H9 (cell line): ENCODE data around the gene NRCAM. TPM values are rescaled to one million over a fixed set of nuclear protein-coding genes. Genes with fewer than 3 reads are reported as not detected.

Experiments used
- DNase-seq: peaks from one replicate; pipeline ENCODE4 v3.0.0-alpha.2; 2017
- H2AFZ ChIP-seq: one replicate; pipeline ENCODE4 v1.6.1; 2013; ENCODE audit warnings: mild to moderate bottlenecking, low read length, control low read depth, moderate library complexity
- H2AK5ac ChIP-seq: 2 replicates; pipeline ENCODE4 v1.6.1; 2013; ENCODE audit warnings: low read length, control low read depth, mixed read lengths; ENCODE audit not compliant: insufficient read length
- H2BK120ac ChIP-seq: one replicate; pipeline ENCODE4 v1.6.1; 2013; ENCODE audit warnings: low read depth, mild to moderate bottlenecking, low read length, control low read depth, inconsistent platforms; ENCODE audit not compliant: poor library complexity, severe bottlenecking
- H2BK12ac ChIP-seq: 2 replicates; pipeline ENCODE4 v1.6.1; 2013; ENCODE audit warnings: low read length, control low read depth, mixed read lengths, low read depth; ENCODE audit not compliant: insufficient read length
- H2BK15ac ChIP-seq: 2 replicates; pipeline ENCODE4 v1.6.1; 2013; ENCODE audit warnings: low read depth, low read length, control low read depth
- H2BK20ac ChIP-seq: one replicate; pipeline ENCODE4 v1.6.1; 2013; ENCODE audit warnings: low read depth, mild to moderate bottlenecking, low read length, control low read depth, inconsistent platforms; ENCODE audit not compliant: poor library complexity, severe bottlenecking
- H2BK5ac ChIP-seq: 2 replicates; pipeline ENCODE4 v1.6.1; 2013; ENCODE audit warnings: low read length, control low read depth, mixed read lengths; ENCODE audit not compliant: insufficient read length
- H3K14ac ChIP-seq: 2 replicates; pipeline ENCODE4 v1.6.1; 2013; ENCODE audit warnings: low read length, control low read depth; ENCODE audit not compliant: insufficient read depth
- H3K18ac ChIP-seq: 2 replicates; pipeline ENCODE4 v1.6.1; 2013; ENCODE audit warnings: low read depth, mild to moderate bottlenecking, mixed read lengths, low read length, control low read depth; ENCODE audit not compliant: insufficient read length
- H3K23ac ChIP-seq: 2 replicates; pipeline ENCODE4 v1.6.1; 2013; ENCODE audit warnings: low read length, control low read depth, mixed read lengths, low read depth; ENCODE audit not compliant: insufficient read length
- H3K23me2 ChIP-seq: 2 replicates; pipeline ENCODE4 v1.6.1; 2013; ENCODE audit warnings: low read depth, mild to moderate bottlenecking, mixed read lengths, low read length, control low read depth; ENCODE audit not compliant: insufficient read length, poor library complexity, severe bottlenecking
- H3K27ac ChIP-seq: 2 replicates; pipeline ENCODE4 v1.5.1; 2013; ENCODE audit warnings: low read length, control low read depth, mixed read lengths, low read depth; ENCODE audit not compliant: insufficient read length
- H3K27me3 ChIP-seq: 2 replicates; pipeline ENCODE4 v1.6.1; 2013; ENCODE audit warnings: low read length, control low read depth, inconsistent platforms; ENCODE audit not compliant: insufficient read depth
- H3K4ac ChIP-seq: 2 replicates; pipeline ENCODE4 v1.6.1; 2013; ENCODE audit warnings: low read depth, mild to moderate bottlenecking, control low read depth, inconsistent platforms, low read length, moderate library complexity
- H3K4me1 ChIP-seq: 2 replicates; pipeline ENCODE4 v1.6.1; 2013; ENCODE audit warnings: low read length, control low read depth, inconsistent platforms; ENCODE audit not compliant: insufficient read depth
- H3K4me2 ChIP-seq: 2 replicates; pipeline ENCODE4 v1.6.1; 2013; ENCODE audit warnings: low read length, control low read depth, mixed read lengths; ENCODE audit not compliant: insufficient read length, insufficient read depth
- H3K56ac ChIP-seq: 2 replicates; pipeline ENCODE4 v1.6.1; 2013; ENCODE audit warnings: low read depth, mild to moderate bottlenecking, mixed read lengths, low read length, control low read depth; ENCODE audit not compliant: insufficient read length
- H3K79me1 ChIP-seq: 2 replicates; pipeline ENCODE4 v1.6.1; 2013; ENCODE audit warnings: low read depth, mild to moderate bottlenecking, moderate library complexity, low read length, control low read depth, inconsistent platforms; ENCODE audit not compliant: insufficient read depth, poor library complexity, severe bottlenecking
- H3K79me2 ChIP-seq: 2 replicates; pipeline ENCODE4 v1.6.1; 2013; ENCODE audit warnings: low read length, control low read depth, inconsistent platforms; ENCODE audit not compliant: insufficient read depth
- H3K9ac ChIP-seq: 2 replicates; pipeline ENCODE4 v1.6.1; 2013; ENCODE audit warnings: low read length, control low read depth, mixed read lengths; ENCODE audit not compliant: insufficient read length; ENCODE audit errors: extremely low read depth
- H3K9me3 ChIP-seq: one replicate; pipeline ENCODE4 v1.6.1; 2013; ENCODE audit warnings: low read depth, low read length, inconsistent platforms; ENCODE audit not compliant: control insufficient read depth
- H3T11ph ChIP-seq: one replicate; pipeline ENCODE4 v1.6.1; 2013; ENCODE audit warnings: mild to moderate bottlenecking, low read length, control low read depth, inconsistent platforms
- H4K20me1 ChIP-seq: one replicate; pipeline ENCODE4 v1.6.1; 2013; ENCODE audit not compliant: control insufficient read depth, insufficient read length, insufficient read depth
- H4K5ac ChIP-seq: 2 replicates; pipeline ENCODE4 v1.6.1; 2013; ENCODE audit warnings: low read depth, mild to moderate bottlenecking, mixed read lengths, low read length, control low read depth; ENCODE audit not compliant: insufficient read length
- H4K8ac ChIP-seq: replicated peaks from 2 replicates; pipeline ENCODE4 v1.6.1; 2013; ENCODE audit warnings: low read length, control low read depth, mixed read lengths, low read depth; ENCODE audit not compliant: insufficient read length
- H4K91ac ChIP-seq: 2 replicates; pipeline ENCODE4 v1.6.1; 2013; ENCODE audit warnings: low read depth, mild to moderate bottlenecking, moderate library complexity, mixed read lengths, low read length, control low read depth; ENCODE audit not compliant: insufficient read length
- H3K27ac Mint-ChIP-seq, 3 experiments: 2 replicates in 2 of 3; 3 replicates in 1 of 3; pipeline ENCODE4 v1.8.0; 2020 to 2021; ENCODE audit warnings: mixed read lengths in 3 of 3, mild to moderate bottlenecking in 1 of 3, moderate library complexity in 1 of 3
- H3K27me3 Mint-ChIP-seq: 2 replicates; pipeline ENCODE4 v1.8.0; 2021; ENCODE audit warnings: low read depth, mild to moderate bottlenecking, moderate library complexity, mixed read lengths
- H3K36me3 Mint-ChIP-seq, 3 experiments: 2 replicates in 2 of 3; 3 replicates in 1 of 3; pipeline ENCODE4 v1.8.0; 2020 to 2021; ENCODE audit warnings: low read depth in 3 of 3, mixed read lengths in 3 of 3; ENCODE audit not compliant: insufficient read depth in 1 of 3
- H3K4me1 Mint-ChIP-seq, 2 experiments: 2 replicates each; pipeline ENCODE4 v1.8.0; 2020; ENCODE audit warnings: mixed read lengths in 2 of 2
- H3K4me3 Mint-ChIP-seq, 2 experiments: 2 replicates in 1 of 2; 3 replicates in 1 of 2; pipeline ENCODE4 v1.8.0; 2020 to 2021; ENCODE audit warnings: mild to moderate bottlenecking in 2 of 2, mixed read lengths in 2 of 2, moderate library complexity in 1 of 2
- H3K9me3 Mint-ChIP-seq, 2 experiments: 2 replicates in 1 of 2; 3 replicates in 1 of 2; pipeline ENCODE4 v1.8.0; 2020; ENCODE audit warnings: mild to moderate bottlenecking in 2 of 2, mixed read lengths in 2 of 2, moderate library complexity in 1 of 2
- WGBS: extraction: QIAGEN DNeasy Blood & Tissue Kit; methylation state at CpG from one replicate; pipeline ENCODE4 v1.1.7; 2013; ENCODE audit warnings: missing lambda C conversion rate, low lambda C conversion rate, mixed read lengths; ENCODE audit not compliant: insufficient read length; ENCODE audit errors: extremely low coverage; 5-methylcytosine and 5-hydroxymethylcytosine counted together
- total RNA-seq: library from RNA; stranded (reverse); gene quantifications from 2 replicates; pipeline ENCODE4 v1.2.1, GENCODE V29; 2021
- TF ChIP-seq, protein P1 (sequence below): fragments of 200-600 bp; sonication (generic); conservative IDR thresholded peaks from 3 replicates; pipeline ENCODE4 v1.8.0; 2021; ENCODE audit warnings: antibody characterized with exemption, mild to moderate bottlenecking

Gene NRCAM
- total RNA-seq, 1 experiment from 2014 or later = 2.3 TPM

DNA sequence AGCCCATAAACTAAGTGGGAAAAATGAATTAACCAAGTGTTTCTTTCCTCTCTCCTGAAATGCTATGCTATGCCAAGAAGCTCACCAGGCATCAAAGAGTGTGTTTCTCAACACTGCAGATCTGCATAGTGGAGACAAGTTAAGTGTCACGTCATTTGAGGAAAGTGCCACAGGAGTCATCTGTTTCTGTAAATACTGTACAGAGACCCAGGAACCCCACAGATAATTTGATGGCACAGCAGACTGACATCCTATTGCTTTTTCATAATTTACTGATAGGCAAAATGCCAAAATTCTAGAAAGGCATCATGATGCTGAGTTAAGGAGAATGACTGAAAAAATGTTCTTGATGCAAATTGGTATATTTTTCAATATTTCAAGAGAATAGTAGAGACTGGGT is 124.3 kb downstream of the NRCAM start:
- Histone ChIP-seq H3K4me2 (no peak overlapping the region), H2AFZ (no peak overlapping the region), H4K5ac (no peak overlapping the region), H3K27me3 (no peaks in the 10 kb centered on the region), H2BK120ac (no peak overlapping the region), H2BK20ac (no peak overlapping the region), H3K14ac (no peak overlapping the region), H3K4me1 (no peaks in the 10 kb centered on the region), H3T11ph (no peak overlapping the region), H4K20me1 (no peaks in the 10 kb centered on the region), H3K79me1 (no peaks in the 10 kb centered on the region), H3K79me2 (no peaks in the 10 kb centered on the region), H3K27ac (no peak overlapping the region), H4K8ac (no peak overlapping the region), H3K9ac (no peak overlapping the region), H2BK12ac (no peak overlapping the region), H2BK5ac (no peak overlapping the region), H3K18ac (no peak overlapping the region), H3K56ac (no peak overlapping the region), H3K9me3 (no peaks in the 10 kb centered on the region), H3K23me2 (no peaks in the 10 kb centered on the region), H3K23ac (no peak overlapping the region), H3K4ac (no peak overlapping the region), H2AK5ac (no peak overlapping the region), H4K91ac (no peak overlapping the region), H2BK15ac (no peak overlapping the region)
- TF ChIP-seq, protein P1, sequence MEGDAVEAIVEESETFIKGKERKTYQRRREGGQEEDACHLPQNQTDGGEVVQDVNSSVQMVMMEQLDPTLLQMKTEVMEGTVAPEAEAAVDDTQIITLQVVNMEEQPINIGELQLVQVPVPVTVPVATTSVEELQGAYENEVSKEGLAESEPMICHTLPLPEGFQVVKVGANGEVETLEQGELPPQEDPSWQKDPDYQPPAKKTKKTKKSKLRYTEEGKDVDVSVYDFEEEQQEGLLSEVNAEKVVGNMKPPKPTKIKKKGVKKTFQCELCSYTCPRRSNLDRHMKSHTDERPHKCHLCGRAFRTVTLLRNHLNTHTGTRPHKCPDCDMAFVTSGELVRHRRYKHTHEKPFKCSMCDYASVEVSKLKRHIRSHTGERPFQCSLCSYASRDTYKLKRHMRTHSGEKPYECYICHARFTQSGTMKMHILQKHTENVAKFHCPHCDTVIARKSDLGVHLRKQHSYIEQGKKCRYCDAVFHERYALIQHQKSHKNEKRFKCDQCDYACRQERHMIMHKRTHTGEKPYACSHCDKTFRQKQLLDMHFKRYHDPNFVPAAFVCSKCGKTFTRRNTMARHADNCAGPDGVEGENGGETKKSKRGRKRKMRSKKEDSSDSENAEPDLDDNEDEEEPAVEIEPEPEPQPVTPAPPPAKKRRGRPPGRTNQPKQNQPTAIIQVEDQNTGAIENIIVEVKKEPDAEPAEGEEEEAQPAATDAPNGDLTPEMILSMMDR = no peak
- H3K9me3 Mint-ChIP-seq = no peaks in the 10 kb centered on the region
- H3K4me3 Mint-ChIP-seq = no peak overlapping the region
- H3K27ac Mint-ChIP-seq = no peak overlapping the region
- no peak for DNase-seq
- no peaks in the 10 kb centered on the region for H3K36me3 Mint-ChIP-seq
- WGBS = no CpG with 5 or more reads among the region's 1 CpG
- H3K27me3 Mint-ChIP-seq = no peaks in the 10 kb centered on the region; the same call in 1 of the 2 replicates
- peaks cover 34 to 44% of the 10 kb centered on the region in 2 experiments for H3K4me1 Mint-ChIP-seq
